HG03571 (cell line): Measurements from ENCODE around the gene SHISA6.

Experiments used
- ATAC-seq: cut with Tn5 transposase; IDR thresholded peaks from one replicate; pipeline ENCODE4 v1.9.1; 2021; ENCODE audit not compliant: unreplicated experiment

SHISA6 gene

GRCh38 chr17:11340803-11341202, 99.8 kb downstream of the SHISA6 start:
- ATAC-seq, result no peak

GRCh38 chr17:11342138-11342537, 101.1 kb downstream of the SHISA6 start:
- no peak for ATAC-seq

- ATAC-seq, result no peak
Measured at GRCh38 chr17:11349106-11349505, 108.1 kb downstream of the SHISA6 start.

- no peak for ATAC-seq
Measured at GRCh38 chr17:11351479-11351878, 110.5 kb downstream of the SHISA6 start.

GRCh38 chr17:11353601-11354000, 112.6 kb downstream of the SHISA6 start:
- no peak for ATAC-seq

- ATAC-seq, result no peak
Measured at GRCh38 chr17:11356371-11356770, 115.4 kb downstream of the SHISA6 start.

GRCh38 chr17:11363565-11364117, 122.6 kb downstream of the SHISA6 start:
- no peak for ATAC-seq

GRCh38 chr17:11366272-11366850, 125.3 kb downstream of the SHISA6 start:
- no peak for ATAC-seq

GRCh38 chr17:11369575-11369974, 128.6 kb downstream of the SHISA6 start:
- ATAC-seq, result no peak

- ATAC-seq, result no peak
Measured at GRCh38 chr17:11372692-11373091, 131.7 kb downstream of the SHISA6 start.

- ATAC-seq, result no peak
Measured at GRCh38 chr17:11378506-11378905, 137.5 kb downstream of the SHISA6 start.

- no peak for ATAC-seq
Measured at GRCh38 chr17:11380761-11381160, 139.7 kb downstream of the SHISA6 start.

- no peak for ATAC-seq
Measured at GRCh38 chr17:11383157-11383556, 142.1 kb downstream of the SHISA6 start.

- no peak for ATAC-seq
Measured at GRCh38 chr17:11384131-11384530, 143.1 kb downstream of the SHISA6 start.

- ATAC-seq, result no peak
Measured at GRCh38 chr17:11387610-11388009, 146.6 kb downstream of the SHISA6 start.

- no peak for ATAC-seq
Measured at GRCh38 chr17:11388054-11388453, 147.0 kb downstream of the SHISA6 start.

- no peak for ATAC-seq
Measured at GRCh38 chr17:11389583-11389982, 148.6 kb downstream of the SHISA6 start.

GRCh38 chr17:11391134-11391533, 150.1 kb downstream of the SHISA6 start:
- no peak for ATAC-seq

GRCh38 chr17:11404431-11405276, 163.6 kb downstream of the SHISA6 start:
- ATAC-seq, result no peak

- no peak for ATAC-seq
Measured at GRCh38 chr17:11406716-11407115, 165.7 kb downstream of the SHISA6 start.

- no peak for ATAC-seq
Measured at GRCh38 chr17:11412654-11413053, 171.6 kb downstream of the SHISA6 start.

GRCh38 chr17:11418342-11418741, 177.3 kb downstream of the SHISA6 start:
- no peak for ATAC-seq
